Hepatocyte (in vitro differentiated cells): ENCODE data around the gene RAB9A. TPM values are rescaled to one million over a fixed set of nuclear protein-coding genes. Genes with fewer than 3 reads are reported as not detected.
"Not testable (repeated sequence)": the region's sequence is repeated elsewhere in the genome, so short reads cannot be mapped to it uniquely, and the experiment has no call there.

ENCODE experiments used
- DNase-seq: peaks from one replicate; pipeline ENCODE4 v3.0.0-alpha.2; 2016; ENCODE audit warnings: low spot score
- H2AFZ ChIP-seq: fragments of 200-600 bp; sonication (generic); 2 replicates; pipeline ENCODE4 v1.6.0; 2016; ENCODE audit warnings: antibody characterized with exemption, mild to moderate bottlenecking
- H3K27ac ChIP-seq: fragments of 200-600 bp; sonication (generic); 2 replicates; pipeline ENCODE4 v1.5.1; 2016; ENCODE audit warnings: mild to moderate bottlenecking
- H3K27me3 ChIP-seq: fragments of 200-600 bp; sonication (generic); 2 replicates; pipeline ENCODE4 v1.6.1; 2016
- H3K36me3 ChIP-seq: fragments of 200-600 bp; sonication (generic); replicated peaks from 2 replicates; pipeline ENCODE4 v1.5.1; 2016; ENCODE audit warnings: low read depth; ENCODE audit not compliant: insufficient read depth
- H3K4me1 ChIP-seq: fragments of 200-600 bp; sonication (generic); 2 replicates; pipeline ENCODE4 v1.5.1; 2016; ENCODE audit warnings: mild to moderate bottlenecking, moderate library complexity; ENCODE audit not compliant: insufficient read depth
- H3K4me2 ChIP-seq: fragments of 200-600 bp; sonication (generic); 2 replicates; pipeline ENCODE4 v1.6.0; 2016
- H3K4me3 ChIP-seq: fragments of 200-600 bp; sonication (generic); 2 replicates; pipeline ENCODE4 v1.5.1; 2016; ENCODE audit warnings: mild to moderate bottlenecking
- H3K79me2 ChIP-seq: fragments of 200-600 bp; sonication (generic); 2 replicates; pipeline ENCODE4 v1.6.0; 2017; ENCODE audit warnings: mild to moderate bottlenecking
- H3K9me2 ChIP-seq: fragments of 200-600 bp; sonication (generic); replicated peaks from 2 replicates; pipeline ENCODE4 v1.6.0; 2017; ENCODE audit warnings: mild to moderate bottlenecking; ENCODE audit not compliant: insufficient read depth
- H3K9me3 ChIP-seq: fragments of 200-600 bp; sonication (generic); 2 replicates; pipeline ENCODE4 v1.5.1; 2016; ENCODE audit warnings: low read depth, mild to moderate bottlenecking
- H4K20me1 ChIP-seq: fragments of 200-600 bp; sonication (generic); 2 replicates; pipeline ENCODE4 v1.6.0; 2016; ENCODE audit warnings: mild to moderate bottlenecking; ENCODE audit not compliant: insufficient read depth, poor library complexity, severe bottlenecking
- CTCF ChIP-seq: fragments of 200-600 bp; sonication (generic); IDR thresholded peaks from 2 replicates; pipeline ENCODE4 v1.5.1; 2016; ENCODE audit warnings: antibody characterized with exemption, mild to moderate bottlenecking; ENCODE audit not compliant: poor library complexity
- EZH2 ChIP-seq: fragments of 200-600 bp; sonication (generic); IDR thresholded peaks from 2 replicates; pipeline ENCODE4 v1.6.1; 2016; ENCODE audit warnings: antibody characterized with exemption, mild to moderate bottlenecking, borderline replicate concordance
- EZH2phosphoT487 ChIP-seq: fragments of 200-600 bp; sonication (generic); IDR thresholded peaks from one replicate; pipeline ENCODE4 v1.6.1; 2018; ENCODE audit warnings: antibody characterized with exemption, mild to moderate bottlenecking, low read depth, moderate library complexity; ENCODE audit not compliant: unreplicated experiment, severe bottlenecking
- WGBS: methylation state at CpG from one replicate; pipeline ENCODE4 v1.1.6; 2016; ENCODE audit warnings: low lambda C conversion rate; ENCODE audit errors: missing lambda C conversion rate; 5-methylcytosine and 5-hydroxymethylcytosine counted together
- polyA plus RNA-seq: library from polyadenylated mRNA; unstranded; fragments of >200 nt; fragmentation: Nextera tagmentation; extraction: Ambion mirVana; gene quantifications from 2 replicates; pipeline ENCODE4 v1.2.1, GENCODE V29; 2016
- total RNA-seq: library from RNA; depleted of rRNA; stranded (reverse); fragments of >200 nt; gene quantifications from 2 replicates; pipeline ENCODE4 v1.2.3, GENCODE V29; 2014

The RAB9A gene
- total RNA-seq (66.1 and 73.0 TPM in 2 replicates), polyA plus RNA-seq (51.2 and 53.9 TPM in 2 replicates)

GRCh38 chrX:13688958-13689740 is at the start of gene RAB9A:
TSS of gene RAB9A (plus strand) at chrX:13689128. CDS start at chrX:13708747, 19,619 bp downstream.
- Histone ChIP-seq H3K27ac (peak within 1 kb of the TSS; percentile 99), H3K4me3 (peak within 1 kb of the TSS; percentile 62), H3K36me3 (no peaks in the 10 kb centered on the region), H2AFZ (peak within 1 kb of the TSS; percentile 24), H3K4me2 (peak within 1 kb of the TSS; percentile 74), H3K4me1 (peaks cover 3% of the 10 kb centered on the region), H3K9me2 (no peaks in the 10 kb centered on the region), H4K20me1 (peaks cover 16% of the 10 kb centered on the region), H3K9me3 (no peaks in the 10 kb centered on the region), H3K79me2 (peaks cover 48% of the 10 kb centered on the region), H3K27me3 (no peaks in the 10 kb centered on the region)
- WGBS = 31% methylated on average over 36 of the region's 68 CpGs
- no peak for TF ChIP-seq CTCF
- peak; percentile 88 for DNase-seq

GRCh38 chrX:13641684-13642083 is 47.2 kb upstream of the RAB9A start:
- H3K4me3 ChIP-seq, H4K20me1 ChIP-seq, H3K4me1 ChIP-seq, H2AFZ ChIP-seq, H3K27ac ChIP-seq, H3K9me2 ChIP-seq, H3K4me2 ChIP-seq, DNase-seq, H3K36me3 ChIP-seq, H3K9me3 ChIP-seq, H3K79me2 ChIP-seq, H3K27me3 ChIP-seq: not testable (repeated sequence)
- 87% methylated on average over 2 of the region's 4 CpGs for WGBS

GRCh38 chrX:13645464-13646153 is 43.3 kb upstream of the RAB9A start:
- H3K36me3 ChIP-seq = no peaks in the 10 kb centered on the region

More at GRCh38 chrX:13645464-13646153, 43.3 kb upstream of the RAB9A start:
- no peak for TF ChIP-seq EZH2
- no peak for TF ChIP-seq CTCF
- no peak for TF ChIP-seq EZH2phosphoT487
- Histone ChIP-seq H3K4me2 (no peak overlapping the region), H3K4me3 (no peak overlapping the region), H3K4me1 (peaks cover 4% of the 10 kb centered on the region), H3K79me2 (no peaks in the 10 kb centered on the region), H3K9me3 (no peaks in the 10 kb centered on the region), H3K27me3 (no peaks in the 10 kb centered on the region), H4K20me1 (no peaks in the 10 kb centered on the region), H2AFZ (peak overlapping the region; percentile 46), H3K27ac (no peak overlapping the region), H3K9me2 (no peaks in the 10 kb centered on the region)
- DNase-seq = no peak
- 67% methylated on average over 9 of the region's 9 CpGs for WGBS
